OCI-LY1 (cell line): ENCODE measurements around the gene PZP.

Source experiments
- H2AFZ ChIP-seq: fragments of 200-600 bp; sonication (generic), shearing (Covaris generic); 2 replicates; pipeline ENCODE4 v1.6.0; 2014; ENCODE audit warnings: antibody characterized with exemption, mild to moderate bottlenecking, low read length
- H3F3A ChIP-seq: fragments of 200-600 bp; sonication (generic), shearing (Covaris generic); 2 replicates; pipeline ENCODE4 v1.6.0; 2014; ENCODE audit warnings: mild to moderate bottlenecking, antibody characterized with exemption, low read length, moderate library complexity; ENCODE audit not compliant: insufficient read depth
- H3K27ac ChIP-seq: fragments of 200-600 bp; sonication (generic); 2 replicates; pipeline ENCODE4 v1.5.1; 2014; ENCODE audit warnings: low read length, mixed run types, mild to moderate bottlenecking, low read depth; ENCODE audit not compliant: poor library complexity, severe bottlenecking
- H3K27me3 ChIP-seq: fragments of 200-600 bp; sonication (generic); 2 replicates; pipeline ENCODE4 v1.6.0; 2014; ENCODE audit warnings: antibody characterized with exemption, mild to moderate bottlenecking, low read length, moderate library complexity; ENCODE audit not compliant: insufficient read depth
- H3K36me3 ChIP-seq: fragments of 200-600 bp; sonication (generic); 2 replicates; pipeline ENCODE4 v1.6.1; 2014; ENCODE audit warnings: mild to moderate bottlenecking, antibody characterized with exemption, low read length, moderate library complexity, mixed read lengths; ENCODE audit not compliant: insufficient read depth
- H3K4me1 ChIP-seq: fragments of 200-600 bp; sonication (generic); 2 replicates; pipeline ENCODE4 v1.5.1; 2014; ENCODE audit warnings: mild to moderate bottlenecking, low read length, moderate library complexity; ENCODE audit not compliant: insufficient read depth, severe bottlenecking
- H3K4me2 ChIP-seq: fragments of 200-600 bp; sonication (generic), shearing (Covaris generic); 2 replicates; pipeline ENCODE4 v1.6.1; 2014; ENCODE audit warnings: low read length
- H3K4me3 ChIP-seq: fragments of 200-600 bp; sonication (generic); 2 replicates; pipeline ENCODE4 v1.5.1; 2014; ENCODE audit warnings: low read length, low read depth, mild to moderate bottlenecking, mixed read lengths; ENCODE audit not compliant: poor library complexity, severe bottlenecking
- H3K79me2 ChIP-seq: fragments of 200-600 bp; shearing (Covaris generic); 2 replicates; pipeline ENCODE4 v1.6.1; 2016; ENCODE audit warnings: mixed run types, low read length, mixed read lengths; ENCODE audit not compliant: insufficient read depth
- H3K9ac ChIP-seq: fragments of 200-600 bp; sonication (generic), shearing (Covaris generic); 2 replicates; pipeline ENCODE4 v1.6.1; 2014; ENCODE audit warnings: mild to moderate bottlenecking, low read length, mixed read lengths
- H3K9me2 ChIP-seq: fragments of 200-600 bp; sonication (generic), shearing (Covaris generic); 2 replicates; pipeline ENCODE4 v1.6.1; 2014; ENCODE audit warnings: low read depth, mild to moderate bottlenecking, low read length, mixed read lengths
- H3K9me3 ChIP-seq: fragments of 200-600 bp; shearing (Covaris generic); 2 replicates; pipeline ENCODE4 v1.6.1; 2014; ENCODE audit warnings: low read length, mixed read lengths
- H4K20me1 ChIP-seq: fragments of 200-600 bp; sonication (generic), shearing (Covaris generic); 2 replicates; pipeline ENCODE4 v1.6.0; 2016; ENCODE audit warnings: mild to moderate bottlenecking, low read length; ENCODE audit not compliant: insufficient read depth
- CTCF ChIP-seq: fragments of 200-600 bp; sonication (generic), shearing (Covaris generic); IDR thresholded peaks from 2 replicates; pipeline ENCODE4 v1.5.1; 2017; ENCODE audit warnings: mild to moderate bottlenecking, antibody characterized with exemption, low read length, moderate library complexity, mixed read lengths
- EZH2 ChIP-seq: fragments of 200-600 bp; sonication (generic), shearing (Covaris generic); IDR thresholded peaks from 2 replicates; pipeline ENCODE4 v1.8.0; 2017; ENCODE audit warnings: borderline replicate concordance, mixed run types, mild to moderate bottlenecking, antibody characterized with exemption, low read length, moderate library complexity, mixed read lengths

Gene PZP

GRCh38 chr12:9113296-9113986, 94.8 kb downstream of the PZP start:
- Histone ChIP-seq H3K4me2 (no peak overlapping the region), H3K9me2 (no peaks in the 10 kb centered on the region), H3K27ac (no peak overlapping the region), H3K4me1 (no peaks in the 10 kb centered on the region), H3K27me3 (no peaks in the 10 kb centered on the region), H3K4me3 (no peak overlapping the region), H3K9me3 (no peaks in the 10 kb centered on the region), H2AFZ (no peak overlapping the region), H4K20me1 (no peaks in the 10 kb centered on the region), H3F3A (no peaks in the 10 kb centered on the region), H3K79me2 (no peaks in the 10 kb centered on the region), H3K9ac (no peak overlapping the region), H3K36me3 (no peaks in the 10 kb centered on the region)
- no peak for TF ChIP-seq CTCF
- TF ChIP-seq EZH2, result no peak

DNA sequence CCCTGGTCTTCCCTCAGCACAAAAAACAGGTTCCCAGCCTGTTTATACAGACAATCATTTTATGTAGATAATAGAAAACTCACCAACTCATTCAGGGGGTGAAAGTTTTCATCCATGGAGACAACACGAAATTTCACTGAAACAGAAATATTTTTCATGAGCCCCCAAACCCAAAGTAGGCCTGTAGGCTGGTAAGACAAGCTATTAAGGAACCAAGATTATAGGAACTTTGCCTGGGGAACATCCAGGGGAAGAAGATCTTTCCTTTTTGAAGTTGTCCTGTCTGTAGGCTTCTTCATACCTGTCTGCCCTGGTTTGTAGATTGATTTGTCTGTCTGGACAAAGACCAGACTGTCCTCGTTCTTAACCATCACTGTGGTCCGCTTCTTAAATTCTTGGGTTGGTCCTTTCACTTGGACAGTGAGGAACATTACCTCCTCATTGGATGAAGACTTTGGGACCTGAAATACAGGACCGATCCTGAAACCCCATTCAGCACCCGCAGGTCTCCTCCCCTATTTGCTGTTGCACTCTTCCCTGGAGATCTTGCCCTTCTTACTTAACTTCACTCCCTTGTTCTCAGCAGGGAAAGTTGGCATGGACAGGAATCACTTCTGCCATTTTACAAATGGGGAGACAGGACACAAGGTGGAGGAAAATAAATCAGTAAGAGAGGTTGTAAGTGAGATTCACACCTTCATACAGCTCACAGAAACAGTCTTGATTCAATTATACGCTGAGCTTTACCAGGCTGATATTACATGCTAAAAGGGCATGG, 95.9 kb downstream of the PZP start:
- Histone ChIP-seq H3K9me3 (no peaks in the 10 kb centered on the region), H3K9ac (no peak overlapping the region), H3K79me2 (no peaks in the 10 kb centered on the region), H3F3A (no peaks in the 10 kb centered on the region), H3K27ac (no peak overlapping the region), H2AFZ (no peak overlapping the region), H3K4me3 (no peak overlapping the region), H4K20me1 (no peaks in the 10 kb centered on the region), H3K4me2 (no peak overlapping the region), H3K36me3 (no peaks in the 10 kb centered on the region), H3K27me3 (no peaks in the 10 kb centered on the region), H3K4me1 (no peaks in the 10 kb centered on the region), H3K9me2 (no peaks in the 10 kb centered on the region)
- no peak for TF ChIP-seq CTCF
- TF ChIP-seq EZH2, result no peak

DNA sequence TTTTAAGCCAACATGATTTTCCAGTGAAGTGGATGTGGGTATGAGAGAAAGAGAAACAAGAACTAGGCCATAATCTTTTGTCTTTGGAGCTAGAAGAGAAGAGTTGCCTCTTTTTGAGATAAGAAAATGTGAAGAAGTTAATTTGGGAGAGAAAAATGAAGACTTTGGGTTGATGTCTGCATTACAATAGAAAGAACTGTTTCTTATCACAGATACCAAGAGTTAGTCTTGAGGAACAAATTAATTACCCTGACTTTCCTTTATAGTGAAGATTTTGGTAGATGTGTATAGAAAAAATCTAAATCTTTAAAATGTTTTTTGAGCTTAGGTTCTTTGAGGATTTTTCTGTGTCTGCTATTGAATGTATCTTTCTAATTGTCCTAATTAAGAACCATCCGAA, 96.7 kb downstream of the PZP start:
- Histone ChIP-seq H3K27ac (no peak overlapping the region), H3F3A (no peaks in the 10 kb centered on the region), H3K27me3 (no peaks in the 10 kb centered on the region), H3K9ac (no peak overlapping the region), H3K36me3 (no peaks in the 10 kb centered on the region), H3K4me1 (no peaks in the 10 kb centered on the region), H3K9me2 (no peaks in the 10 kb centered on the region), H2AFZ (no peak overlapping the region), H3K4me2 (no peak overlapping the region), H3K79me2 (no peaks in the 10 kb centered on the region), H4K20me1 (no peaks in the 10 kb centered on the region), H3K4me3 (no peak overlapping the region), H3K9me3 (no peaks in the 10 kb centered on the region)
- no peak for TF ChIP-seq CTCF
- no peak for TF ChIP-seq EZH2
